Uterus (tissue), 4 donors: ENCODE results near the gene CLEC4A. TPM values are rescaled to one million over a fixed set of nuclear protein-coding genes. Genes with fewer than 3 reads are reported as not detected.
"Not testable (repeated sequence)": the region's sequence is repeated elsewhere in the genome, so short reads cannot be mapped to it uniquely, and the experiment has no call there.

ENCODE experiments used
- DNase-seq, 2 donors: peaks; one replicate each; pipeline ENCODE4 v3.0.0-alpha.2; 2019 to 2020
- H3K27ac ChIP-seq, 2 donors: fragments of 200-600 bp; sonication (generic); 1 replicate in 1 of 2; 2 replicates in 1 of 2; pipeline ENCODE4 v1.5.1; 2016 to 2018
- H3K27me3 ChIP-seq, 2 donors: fragments of 200-600 bp; sonication (generic); one replicate each; pipeline ENCODE4 v1.5.1; 2018 to 2019; ENCODE audit warnings: control low read depth in 1 of 2
- H3K36me3 ChIP-seq, 2 donors: fragments of 200-600 bp; sonication (generic); one replicate each; pipeline ENCODE4 v1.5.1; 2019; ENCODE audit warnings: control low read depth in 1 of 2
- H3K4me1 ChIP-seq, 2 donors: fragments of 200-600 bp; sonication (generic); one replicate each; pipeline ENCODE4 v1.5.1; 2018 to 2019; ENCODE audit warnings: control low read depth in 1 of 2
- H3K4me3 ChIP-seq, 2 donors: fragments of 200-600 bp; sonication (generic); 1 replicate in 1 of 2; 2 replicates in 1 of 2; pipeline ENCODE4 v1.5.1; 2018 to 2019; ENCODE audit warnings: mild to moderate bottlenecking in 1 of 2
- H3K9me3 ChIP-seq, 2 donors: fragments of 200-600 bp; sonication (generic); one replicate each; pipeline ENCODE4 v1.5.1; 2019; ENCODE audit warnings: control low read depth in 1 of 2
- POLR2A ChIP-seq, 2 donors: fragments of 450-650 bp; IDR thresholded peaks; one replicate each; pipeline ENCODE4 v1.6.1; 2016; ENCODE audit warnings: antibody characterized with exemption in 2 of 2, mild to moderate bottlenecking in 1 of 2, moderate library complexity in 1 of 2
- intact Hi-C: fragments of 100-400 bp; cut with DNase I; formaldehyde crosslinking; loops from one replicate; pipeline ENCODE4 v1.15.1; 2023; ENCODE audit warnings: low total_unique reads
- total RNA-seq, 4 donors: library from RNA; depleted of rRNA in 3 of 4; stranded (reverse); fragments of >200 nt in 3 of 4; gene quantifications; one replicate each; pipeline versions ENCODE4 v1.1.0 to v1.2.4, GENCODE V29; 2014 to 2023
- TF ChIP-seq, protein P1 (sequence below), 4 experiments: fragments of 200-600 bp in 2 of 4; fragments of 450-650 bp in 2 of 4; sonication (generic) in 2 of 4; IDR thresholded peaks; one replicate each; pipeline ENCODE4 v1.5.1; 2016 to 2019; ENCODE audit warnings: antibody characterized with exemption in 4 of 4, mild to moderate bottlenecking in 2 of 4, moderate library complexity in 1 of 4
- donor health status: DM: yes; HTN: yes; CAD: no.

The CLEC4A gene
- total RNA-seq, 4 donors from 2014 or later: 0.97 to 2.3 TPM; not detected in 2

DNA sequence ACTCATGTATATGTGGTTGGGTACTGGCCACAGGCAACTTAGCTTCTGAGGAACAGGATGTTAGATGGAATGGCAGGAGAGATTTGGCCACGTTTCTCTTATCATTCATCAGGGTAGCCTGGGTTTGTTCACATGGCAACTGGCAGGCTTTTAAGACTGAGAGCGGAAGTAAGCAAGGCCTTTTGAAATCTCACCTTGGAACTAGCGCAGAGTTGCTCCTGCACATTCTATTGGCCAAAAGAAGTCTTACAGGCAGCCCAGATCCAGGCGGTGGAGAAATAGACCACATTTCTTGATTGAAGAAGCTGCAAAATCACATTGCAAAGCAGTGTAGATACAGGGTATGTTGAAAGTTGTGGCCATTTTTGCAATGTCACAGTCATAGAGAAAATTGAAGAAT is 3.7 kb downstream of the CLEC4A start:
- Histone ChIP-seq H3K4me1 (no peaks in the 10 kb centered on the region), H3K36me3 (no peaks in the 10 kb centered on the region), H3K27ac (no peak overlapping the region), H3K4me3 (no peak overlapping the region), H3K27me3 (no peaks in the 10 kb centered on the region), H3K9me3 (no peaks in the 10 kb centered on the region)
- no peak for DNase-seq
- intact Hi-C loops: no loop called here
- TF ChIP-seq POLR2A (IDR thresholded peaks at IDR 0.05): no peak
- TF ChIP-seq, protein P1, sequence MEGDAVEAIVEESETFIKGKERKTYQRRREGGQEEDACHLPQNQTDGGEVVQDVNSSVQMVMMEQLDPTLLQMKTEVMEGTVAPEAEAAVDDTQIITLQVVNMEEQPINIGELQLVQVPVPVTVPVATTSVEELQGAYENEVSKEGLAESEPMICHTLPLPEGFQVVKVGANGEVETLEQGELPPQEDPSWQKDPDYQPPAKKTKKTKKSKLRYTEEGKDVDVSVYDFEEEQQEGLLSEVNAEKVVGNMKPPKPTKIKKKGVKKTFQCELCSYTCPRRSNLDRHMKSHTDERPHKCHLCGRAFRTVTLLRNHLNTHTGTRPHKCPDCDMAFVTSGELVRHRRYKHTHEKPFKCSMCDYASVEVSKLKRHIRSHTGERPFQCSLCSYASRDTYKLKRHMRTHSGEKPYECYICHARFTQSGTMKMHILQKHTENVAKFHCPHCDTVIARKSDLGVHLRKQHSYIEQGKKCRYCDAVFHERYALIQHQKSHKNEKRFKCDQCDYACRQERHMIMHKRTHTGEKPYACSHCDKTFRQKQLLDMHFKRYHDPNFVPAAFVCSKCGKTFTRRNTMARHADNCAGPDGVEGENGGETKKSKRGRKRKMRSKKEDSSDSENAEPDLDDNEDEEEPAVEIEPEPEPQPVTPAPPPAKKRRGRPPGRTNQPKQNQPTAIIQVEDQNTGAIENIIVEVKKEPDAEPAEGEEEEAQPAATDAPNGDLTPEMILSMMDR (IDR thresholded peaks at IDR 0.05): no peak

GRCh38 chr12:8133636-8134397 is 10.4 kb downstream of the CLEC4A start:
- intact Hi-C loops, H3K36me3 ChIP-seq: not testable (repeated sequence)

DNA sequence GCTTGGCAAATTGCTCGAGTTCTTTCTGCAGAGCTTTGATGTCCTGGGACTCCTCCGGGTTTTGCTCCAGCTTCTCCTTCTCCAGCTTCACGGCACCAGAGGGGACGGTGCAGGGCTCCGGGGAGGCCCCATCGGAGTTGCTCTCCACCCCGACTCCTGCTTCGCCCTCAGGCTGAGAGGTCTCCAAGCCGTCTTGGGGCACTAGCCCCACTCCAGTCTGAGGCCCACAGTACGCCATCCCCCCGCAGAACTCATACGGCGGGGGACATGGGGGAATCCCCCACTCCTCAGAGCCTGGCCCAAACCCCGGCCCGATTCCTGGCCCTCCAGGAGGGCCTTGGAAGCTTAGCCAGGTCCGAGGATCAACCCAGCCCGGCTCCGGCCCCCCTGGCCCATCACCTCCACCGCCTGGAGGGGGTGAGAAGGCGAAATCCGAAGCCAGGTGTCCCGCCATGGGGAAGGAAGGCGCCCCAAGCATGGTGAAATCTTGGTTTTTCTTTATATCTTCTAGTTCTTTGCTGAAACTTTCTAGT is 11.0 kb downstream of the CLEC4A start:
- H3K36me3 ChIP-seq, H3K9me3 ChIP-seq, intact Hi-C loops, DNase-seq, H3K27me3 ChIP-seq, H3K27ac ChIP-seq, H3K4me1 ChIP-seq, H3K4me3 ChIP-seq: not testable (repeated sequence)

More at GRCh38 chr12:8133636-8134397, 10.4 kb downstream of the CLEC4A start:
- H3K4me3 ChIP-seq, DNase-seq, H3K27ac ChIP-seq, H3K27me3 ChIP-seq, H3K4me1 ChIP-seq, H3K9me3 ChIP-seq: not testable (repeated sequence)

DNA sequence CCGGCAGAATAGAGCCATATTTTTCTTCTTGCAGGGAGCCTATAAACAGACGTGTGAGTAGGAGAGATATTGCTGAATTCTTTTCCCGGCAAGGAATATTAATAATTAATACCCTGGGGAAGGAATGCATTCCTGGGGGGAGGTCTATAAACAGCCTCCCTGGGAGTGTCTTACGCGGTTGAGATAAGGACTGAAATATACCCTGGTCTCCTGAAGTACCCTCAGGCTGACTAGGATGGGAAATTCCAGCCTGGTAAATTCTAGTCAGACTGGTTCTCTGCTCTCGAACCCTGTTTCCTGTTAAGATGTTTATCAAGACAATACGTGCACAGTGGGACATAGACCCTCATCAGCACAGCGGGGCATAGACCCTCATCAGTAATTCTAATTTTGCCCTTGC is 18.2 kb downstream of the CLEC4A start:
- H3K4me1 ChIP-seq, DNase-seq, H3K36me3 ChIP-seq, H3K27ac ChIP-seq, intact Hi-C loops, H3K27me3 ChIP-seq, H3K4me3 ChIP-seq, H3K9me3 ChIP-seq: not testable (repeated sequence)

DNA sequence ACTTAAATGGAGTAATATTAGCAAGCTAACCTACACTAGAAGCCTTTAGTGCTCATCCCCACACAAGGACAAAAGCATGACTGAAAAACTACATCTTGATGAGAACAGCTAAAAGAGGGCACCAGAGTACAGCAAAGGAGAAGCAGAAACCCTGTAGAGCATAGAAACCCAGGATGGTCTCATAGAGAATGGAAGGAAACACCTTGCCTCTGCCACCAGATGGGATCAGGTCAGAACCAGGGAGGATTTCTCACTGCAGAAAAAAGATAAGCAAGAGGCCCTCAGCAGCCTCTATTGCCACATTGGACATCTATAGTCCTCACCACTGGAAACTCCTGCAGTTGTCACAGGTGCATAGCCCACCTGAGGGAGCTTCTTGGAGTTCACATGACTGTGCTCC is 19.8 kb downstream of the CLEC4A start:
- TF ChIP-seq, protein P1 (IDR thresholded peaks at IDR 0.05): no peak
- no peak for DNase-seq
- intact Hi-C loops: no loop called here

GRCh38 chr12:8145754-8146441 is 22.5 kb downstream of the CLEC4A start:
- peak; percentile 24 to 50 for DNase-seq
- H3K36me3 ChIP-seq: no peaks in the 10 kb centered on the region
- TF ChIP-seq, protein P1 (IDR thresholded peaks at IDR 0.05): no peak
- no peak for TF ChIP-seq POLR2A (IDR thresholded peaks at IDR 0.05)
- no peaks in the 10 kb centered on the region for H3K27me3 ChIP-seq
- H3K4me3 ChIP-seq: no peak overlapping the region
- intact Hi-C loops: no loop called here
- H3K9me3 ChIP-seq: peaks cover 0 to 4% of the 10 kb centered on the region in 2 donors
- H3K27ac ChIP-seq: peak overlapping the region in 1 of 2 donors; percentile 10
- no peaks in the 10 kb centered on the region for H3K4me1 ChIP-seq

More for the DNA sequence above, 19.8 kb downstream of the CLEC4A start:
- H3K36me3 ChIP-seq: no peaks in the 10 kb centered on the region
- H3K9me3 ChIP-seq: peaks cover 0 to 7% of the 10 kb centered on the region in 2 donors
- no peaks in the 10 kb centered on the region for H3K4me1 ChIP-seq
- no peak overlapping the region for H3K27ac ChIP-seq
- H3K4me3 ChIP-seq: no peak overlapping the region
- no peaks in the 10 kb centered on the region for H3K27me3 ChIP-seq
